Stimulated activated CD4-positive, alpha-beta T cell treated with anti-CD3 and anti-CD28 coated beads, TNF-alpha, amount 100 ng/mL, for 1 hour (primary cell): ENCODE results near the gene SMIM29.

Experiments
- DNase-seq, 3 donors: peaks; one replicate each; pipeline ENCODE4 v3.0.0-alpha.2; 2020; ENCODE audit warnings: low read depth in 3 of 3, low spot score in 1 of 3

SMIM29 gene

GRCh38 chr6:34241351-34242215 lies 7.2 kb downstream of the SMIM29 start:
- DNase-seq, result no peak

- DNase-seq, result no peak
Measured at GRCh38 chr6:34240329-34241248, 8.2 kb downstream of the SMIM29 start.

DNA sequence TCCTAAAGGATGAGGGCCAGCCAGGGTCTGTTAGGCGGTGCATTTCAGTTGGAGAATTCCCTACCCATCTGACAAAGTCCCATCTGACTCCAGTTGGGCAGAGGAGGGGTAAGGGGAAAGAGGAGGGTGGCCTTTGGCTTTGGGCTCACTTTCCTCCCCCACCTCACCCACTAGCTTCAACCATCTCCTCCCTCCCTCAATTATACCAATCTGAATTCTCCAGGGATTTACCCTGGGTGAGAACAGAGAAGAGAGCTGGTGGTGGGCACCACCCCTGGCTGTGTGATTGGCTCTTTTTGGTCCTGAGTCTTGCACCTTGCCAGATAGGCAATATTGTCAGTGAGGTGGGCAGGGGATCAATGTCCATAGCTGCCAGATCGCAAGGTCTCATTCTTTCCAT lies 8.9 kb downstream of the SMIM29 start:
- DNase-seq, result no peak

- DNase-seq, result no peak
Measured at GRCh38 chr6:34239500-34239825, 9.3 kb downstream of the SMIM29 start.

GRCh38 chr6:34238585-34239499 lies 10.0 kb downstream of the SMIM29 start:
- DNase-seq, result no peak

- DNase-seq, result peak in 1 of 3 donors; percentile 63
Measured at GRCh38 chr6:34237722-34238584, 10.9 kb downstream of the SMIM29 start.

DNA sequence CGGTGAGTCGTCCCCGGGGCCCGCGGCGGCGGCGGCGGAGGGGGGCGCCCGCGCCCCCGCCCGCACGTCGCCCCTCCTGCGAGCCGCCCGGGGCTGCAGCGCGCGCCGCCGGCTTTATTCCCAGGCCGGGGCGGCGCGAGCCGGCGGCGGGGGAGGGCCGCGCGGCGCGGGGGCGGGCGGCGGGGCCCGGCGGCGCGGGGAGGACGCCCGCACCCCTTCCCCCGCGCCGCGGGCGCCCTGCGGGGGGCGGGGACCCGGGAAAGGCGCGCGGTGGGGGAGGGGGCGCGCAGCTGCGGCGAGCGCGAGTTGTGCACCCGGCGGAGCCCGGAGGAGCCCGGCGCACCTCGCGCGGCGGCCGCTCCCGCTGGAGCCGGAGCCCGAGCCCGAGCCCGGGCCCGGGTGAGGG lies 11.5 kb downstream of the SMIM29 start:
- no peak for DNase-seq

- DNase-seq, result peak; percentile 81 to 91 (median 87)
Measured at GRCh38 chr6:34236443-34237315, 12.1 kb downstream of the SMIM29 start, which contains the start of gene HMGA1. TSS of gene HMGA1 (plus strand) at chr6:34236873. CDS start at chr6:34240781, 3,908 bp downstream.

DNA sequence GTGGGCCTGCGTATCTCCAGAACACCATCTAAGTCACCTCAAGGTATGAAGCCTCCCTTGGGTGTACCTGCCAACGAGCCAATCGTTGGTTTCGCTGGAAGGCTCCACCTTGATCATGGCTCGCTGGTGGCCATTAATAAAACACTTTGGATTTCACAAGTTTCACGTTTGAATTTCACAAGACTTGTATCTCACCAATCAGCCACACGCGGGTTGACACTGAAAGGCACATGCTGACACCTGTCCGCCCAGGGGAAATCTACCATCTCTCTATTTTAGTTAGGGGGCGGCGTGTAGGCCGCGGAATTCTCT lies 12.7 kb downstream of the SMIM29 start:
- DNase-seq, result no peak

GRCh38 chr6:34235307-34236130 lies 13.3 kb downstream of the SMIM29 start:
- peak in 1 of 3 donors; percentile 50 for DNase-seq

- no peak for DNase-seq
Measured at GRCh38 chr6:34234667-34235306, 14.0 kb downstream of the SMIM29 start.

- no peak for DNase-seq
Measured at GRCh38 chr6:34233867-34234266, 14.9 kb downstream of the SMIM29 start.

DNA sequence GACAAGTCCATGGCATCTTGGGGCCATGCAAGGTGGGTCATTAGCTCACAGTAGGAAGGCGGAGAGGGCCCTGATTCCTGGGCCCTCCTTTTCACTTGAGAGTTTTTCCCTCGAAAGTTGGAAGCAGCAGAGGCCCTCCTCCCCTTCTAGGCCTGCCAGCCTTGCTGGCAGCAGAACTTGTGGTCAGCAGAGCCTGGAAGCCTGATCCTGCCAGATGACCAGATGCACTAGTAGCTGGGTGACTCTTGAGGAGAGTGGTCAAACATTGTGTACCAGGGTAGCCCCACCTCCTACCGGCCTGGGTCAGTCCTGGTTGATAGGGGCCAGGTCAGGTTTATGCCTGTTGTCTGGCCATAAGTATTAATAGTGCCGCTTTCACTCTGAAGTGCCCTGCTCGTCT lies 15.9 kb downstream of the SMIM29 start:
- no peak for DNase-seq

DNA sequence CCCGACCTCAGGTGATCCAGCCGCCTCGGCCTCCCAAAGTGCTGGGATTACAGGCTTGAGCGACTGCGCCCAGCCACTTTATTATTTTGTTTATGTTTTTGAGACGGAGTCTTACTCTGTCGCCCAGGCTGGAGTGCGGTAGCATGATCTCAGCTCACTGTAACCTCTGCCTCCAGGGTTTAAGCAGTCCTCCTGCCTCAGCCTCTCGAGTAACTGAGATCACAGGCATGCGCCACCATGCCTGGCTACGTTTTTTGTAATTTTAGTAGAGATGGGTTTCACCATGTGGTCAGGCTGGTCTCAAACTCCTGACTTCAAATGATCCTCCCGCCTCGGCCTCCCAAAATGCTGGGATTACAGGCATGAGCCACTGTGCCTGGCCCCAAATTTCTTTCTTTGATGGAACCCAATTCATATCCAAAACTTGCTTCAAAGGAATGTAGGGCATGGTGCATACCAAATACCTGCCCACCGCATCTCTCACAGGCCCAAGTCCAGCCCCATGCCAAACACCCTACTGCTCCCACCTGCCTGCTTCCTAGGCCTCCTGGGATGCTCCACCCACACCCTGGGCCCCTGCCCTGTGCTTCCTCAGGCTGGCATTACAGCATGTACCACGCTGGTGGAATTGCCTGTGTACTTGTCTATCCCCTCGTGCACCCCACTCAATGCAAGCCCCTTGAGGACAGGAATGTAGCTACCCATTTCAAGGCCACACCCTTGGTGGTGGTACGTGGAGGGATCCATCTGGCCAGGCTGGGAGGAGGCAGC lies 17.1 kb downstream of the SMIM29 start:
- no peak for DNase-seq

DNA sequence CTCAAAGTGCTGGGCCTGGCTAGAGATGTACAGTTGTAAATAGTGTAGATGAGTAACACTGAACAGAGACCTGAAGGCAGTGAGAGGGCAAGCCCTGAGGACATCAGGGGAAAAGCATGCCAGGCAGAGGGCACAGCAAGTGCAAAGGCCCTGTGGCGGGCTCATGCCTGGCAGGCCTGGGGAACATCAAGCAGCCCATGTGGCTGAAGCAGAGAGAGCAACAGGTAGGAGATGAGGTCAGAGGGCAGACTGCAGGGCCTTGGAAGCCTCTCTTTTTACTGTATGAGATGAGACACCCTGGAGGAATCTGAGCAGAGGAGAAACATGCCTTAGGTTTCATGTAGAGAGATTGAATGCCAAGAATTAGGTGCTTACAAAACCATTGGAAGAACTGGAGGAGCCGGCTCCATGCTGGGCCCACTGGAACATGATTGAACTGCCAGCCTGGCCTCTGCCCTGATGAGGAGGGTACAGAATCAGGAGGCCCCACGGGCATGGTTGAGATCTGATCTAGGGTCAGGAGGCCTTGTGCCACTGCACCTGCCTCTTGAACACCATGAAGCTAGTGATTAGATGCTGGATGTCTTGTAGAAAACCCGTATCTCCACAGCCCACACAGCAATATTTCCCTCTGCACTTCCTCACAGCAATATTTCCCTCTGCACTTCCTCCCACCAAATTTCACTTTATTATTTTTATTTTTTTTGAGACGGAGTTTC lies 18.0 kb downstream of the SMIM29 start:
- no peak for DNase-seq

- DNase-seq, result no peak
Measured at GRCh38 chr6:34229877-34230276, 18.9 kb downstream of the SMIM29 start.
